Left cardiac atrium (tissue), 4 donors: ENCODE measurements around the gene PPP2R2D. TPM values are rescaled to one million over a fixed set of nuclear protein-coding genes. Genes with fewer than 3 reads are reported as not detected.

ENCODE experiments used
- ATAC-seq, 2 donors: fragments of 200-7000 bp; cut with Tn5 transposase; one replicate each; pipeline ENCODE4 v1.9.1; 2020; ENCODE audit warnings: mild to moderate bottlenecking in 2 of 2, moderate library complexity in 2 of 2
- DNase-seq: peaks from one replicate; pipeline ENCODE4 v3.0.0-alpha.2; 2020
- intact Hi-C, 2 donors: fragments of 100-400 bp; cut with DNase I; formaldehyde crosslinking; loops; one replicate each; pipeline versions ENCODE4 v1.14.1 to v1.15.1; 2022 to 2023
- total RNA-seq, 2 donors: library from RNA; stranded (reverse); fragmentation: NEBNext Ultra II Directional; extraction: Animal tissue kit (Norgen Biotek cat#: 25700); gene quantifications; one replicate each; pipeline ENCODE4 v1.2.1, GENCODE V29; 2021
- donor health status: DM: no; HTN: yes; CAD: no.
- donor health status: DM: no; HTN: yes; CAD: no; lungs with severe emphysema.
- donor health status: DM: yes; HTN: yes; CAD: no.
- donor health status: Dilated cardiomyopathy.

Gene PPP2R2D
- total RNA-seq, 2 donors from 2014 or later, result 30.0 to 38.4 TPM

- intact Hi-C loops, result no loop called here
- no peak for DNase-seq
- no peak for ATAC-seq
These were observed 98.3 kb downstream of the PPP2R2D start for GRCh38 chr10:131998845-131999681.

- intact Hi-C loops, result no loop called here
- DNase-seq (no peak), ATAC-seq (peak in 1 of 2 donors; percentile 59)
These were observed 100.6 kb downstream of the PPP2R2D start for GRCh38 chr10:132001238-132001972.

DNA sequence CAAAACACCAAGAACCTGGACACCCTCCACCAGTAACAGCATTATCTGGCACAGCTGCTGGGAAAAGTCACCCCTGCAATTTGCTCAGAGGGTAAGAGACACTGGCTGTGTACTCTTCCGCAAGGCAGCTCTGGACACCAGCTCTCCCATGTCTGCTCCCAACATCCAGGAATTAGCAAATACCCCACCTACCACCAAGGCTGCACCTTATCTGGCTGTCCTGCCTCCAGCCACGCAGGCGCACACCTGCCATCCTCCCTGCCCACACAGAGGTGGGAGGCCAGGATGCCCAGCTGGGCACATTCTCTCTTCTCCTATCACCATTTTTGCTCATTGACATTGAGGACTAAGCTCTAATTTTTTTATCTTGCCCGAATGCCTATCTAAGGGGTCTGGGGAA lies 101.2 kb downstream of the PPP2R2D start:
- intact Hi-C loops, result no loop called here
- ATAC-seq, result no peak
- no peak for DNase-seq

- DNase-seq, result no peak
- ATAC-seq, result no peak
- intact Hi-C loops, result no loop called here
These were observed 102.6 kb downstream of the PPP2R2D start for GRCh38 chr10:132003282-132003924.

GRCh38 chr10:132004052-132004451 lies 103.2 kb downstream of the PPP2R2D start:
- intact Hi-C loops, result no loop called here
- DNase-seq (no peak), ATAC-seq (no peak)

GRCh38 chr10:132005147-132005546 lies 104.3 kb downstream of the PPP2R2D start:
- no peak for ATAC-seq
- DNase-seq, result no peak
- intact Hi-C loops, result no loop called here

- ATAC-seq, result no peak
- intact Hi-C loops, result no loop called here
These were observed 106.2 kb downstream of the PPP2R2D start for GRCh38 chr10:132006966-132007365.

GRCh38 chr10:132007681-132008080 lies 106.9 kb downstream of the PPP2R2D start:
- DNase-seq, result no peak
- intact Hi-C loops, result no loop called here
- no peak for ATAC-seq

More at GRCh38 chr10:132006966-132007365, 106.2 kb downstream of the PPP2R2D start:
- no peak for DNase-seq

Other genes starting within 250 kb of the PPP2R2D start
- gene BNIP3, start 80.9 kb downstream of the PPP2R2D start, total RNA-seq, result 10 to 100 TPM; 67.1 to 87.1 TPM
- 1 to 10 TPM in 1 of 2 donors, under 1 TPM in 1; 0.44 to 1.1 TPM for gene JAKMIP3, start 164.9 kb downstream of the PPP2R2D start, total RNA-seq